ENCODE results near the gene PKNOX2.

DNA sequence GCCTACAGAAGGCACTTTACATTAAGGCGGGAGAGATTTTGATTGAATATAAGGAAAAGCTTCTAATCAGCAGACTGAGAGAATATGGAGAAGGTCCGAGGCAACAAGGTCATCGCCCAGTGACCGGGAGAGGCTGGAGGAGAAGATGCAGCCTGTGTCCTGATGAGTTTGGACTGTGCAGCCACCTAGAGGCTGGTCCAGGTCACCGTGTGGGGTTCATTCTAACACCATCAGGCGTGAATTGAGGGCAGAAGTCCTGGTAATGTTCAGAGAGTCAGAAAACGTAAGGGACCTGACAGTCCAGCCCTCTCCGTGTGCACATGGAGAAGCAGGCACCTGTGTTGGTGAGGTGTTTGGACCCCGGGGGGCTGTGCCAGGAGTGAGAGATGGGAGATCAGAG is 228.8 kb downstream of the PKNOX2 start:
- no peak for TF ChIP-seq JUN (IDR thresholded peaks at IDR 0.05; ENCODE audit: low read depth, low read length)
- TF ChIP-seq, protein P1, sequence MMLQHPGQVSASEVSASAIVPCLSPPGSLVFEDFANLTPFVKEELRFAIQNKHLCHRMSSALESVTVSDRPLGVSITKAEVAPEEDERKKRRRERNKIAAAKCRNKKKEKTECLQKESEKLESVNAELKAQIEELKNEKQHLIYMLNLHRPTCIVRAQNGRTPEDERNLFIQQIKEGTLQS (IDR thresholded peaks at IDR 0.05; ENCODE audit: insufficient read depth, low read depth, low read length), result no peak
- TF ChIP-seq, protein P2, sequence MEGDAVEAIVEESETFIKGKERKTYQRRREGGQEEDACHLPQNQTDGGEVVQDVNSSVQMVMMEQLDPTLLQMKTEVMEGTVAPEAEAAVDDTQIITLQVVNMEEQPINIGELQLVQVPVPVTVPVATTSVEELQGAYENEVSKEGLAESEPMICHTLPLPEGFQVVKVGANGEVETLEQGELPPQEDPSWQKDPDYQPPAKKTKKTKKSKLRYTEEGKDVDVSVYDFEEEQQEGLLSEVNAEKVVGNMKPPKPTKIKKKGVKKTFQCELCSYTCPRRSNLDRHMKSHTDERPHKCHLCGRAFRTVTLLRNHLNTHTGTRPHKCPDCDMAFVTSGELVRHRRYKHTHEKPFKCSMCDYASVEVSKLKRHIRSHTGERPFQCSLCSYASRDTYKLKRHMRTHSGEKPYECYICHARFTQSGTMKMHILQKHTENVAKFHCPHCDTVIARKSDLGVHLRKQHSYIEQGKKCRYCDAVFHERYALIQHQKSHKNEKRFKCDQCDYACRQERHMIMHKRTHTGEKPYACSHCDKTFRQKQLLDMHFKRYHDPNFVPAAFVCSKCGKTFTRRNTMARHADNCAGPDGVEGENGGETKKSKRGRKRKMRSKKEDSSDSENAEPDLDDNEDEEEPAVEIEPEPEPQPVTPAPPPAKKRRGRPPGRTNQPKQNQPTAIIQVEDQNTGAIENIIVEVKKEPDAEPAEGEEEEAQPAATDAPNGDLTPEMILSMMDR (IDR thresholded peaks at IDR 0.05; ENCODE audit: control extremely low read depth in 1 of 3, insufficient read depth in 1 of 3, low read depth in 1 of 3, low read length in 3 of 3), result peak in 2 of 3 experiments; percentile 6 to 20; a peak in 2 of 4 replicates
- TF ChIP-seq HDAC2 (IDR thresholded peaks at IDR 0.05; ENCODE audit: borderline replicate concordance in 1 of 2, low read depth in 2 of 2, low read length in 2 of 2), result no peak
- no peak for TF ChIP-seq POLR2AphosphoS5 (IDR thresholded peaks at IDR 0.05; ENCODE audit: low read depth, low read length)
- TF ChIP-seq POLR2A (IDR thresholded peaks at IDR 0.05; ENCODE audit: control extremely low read depth in 1 of 2, low read depth in 2 of 2, low read length in 2 of 2), result no peak
- no peak for TF ChIP-seq EZH2 (IDR thresholded peaks at IDR 0.05; ENCODE audit: low read depth, low read length, severe bottlenecking)
- TF ChIP-seq ASH2L (IDR thresholded peaks at IDR 0.05; ENCODE audit: low read length), result no peak
- no peak for TF ChIP-seq JUND (IDR thresholded peaks at IDR 0.05; ENCODE audit: low read length)

Measured in H1 (cell line).